GM23248 (cell line): ENCODE results near the gene CDC14B.

Experiments used
- EZH2 ChIP-seq: fragments of 200-600 bp; sonication (generic); IDR thresholded peaks from 2 replicates; pipeline ENCODE4 v1.6.1; 2018; ENCODE audit warnings: antibody characterized with exemption, mild to moderate bottlenecking; ENCODE audit not compliant: insufficient read depth, poor library complexity, severe bottlenecking
- EZH2phosphoT487 ChIP-seq: fragments of 200-600 bp; sonication (generic); IDR thresholded peaks from 2 replicates; pipeline ENCODE4 v1.6.1; 2018; ENCODE audit warnings: antibody characterized with exemption, moderate library complexity, mild to moderate bottlenecking, low read depth; ENCODE audit not compliant: insufficient read depth

- TF ChIP-seq EZH2phosphoT487 = no peak
- TF ChIP-seq EZH2 = no peak
Measured at GRCh38 chr9:96502539-96503373, 116.9 kb downstream of the CDC14B start.
